Ectodermal cell (in vitro differentiated cells): ENCODE measurements around the gene NPC1.
A peak's percentile ranks its signal among the peaks of the same experiment; 100 is the strongest.
"Not testable (repeated sequence)": the region's sequence is repeated elsewhere in the genome, so short reads cannot be mapped to it uniquely, and the experiment has no call there.

Experiments
- H3K27ac ChIP-seq: 2 replicates; pipeline ENCODE4 v1.7.0; 2013; ENCODE audit warnings: mild to moderate bottlenecking, low read depth, low read length; ENCODE audit not compliant: insufficient read depth, poor library complexity, severe bottlenecking
- H3K27me3 ChIP-seq: 2 replicates; pipeline ENCODE4 v1.7.0; 2013; ENCODE audit warnings: mild to moderate bottlenecking, low read length; ENCODE audit not compliant: insufficient read depth, control insufficient read depth, poor library complexity, severe bottlenecking
- H3K36me3 ChIP-seq: one replicate; pipeline ENCODE4 v1.7.0; 2013; ENCODE audit warnings: low read length; ENCODE audit not compliant: control insufficient read depth, insufficient read depth
- H3K4me1 ChIP-seq: one replicate; pipeline ENCODE4 v1.7.0; 2013; ENCODE audit warnings: low read length; ENCODE audit not compliant: control insufficient read depth, insufficient read depth
- H3K4me3 ChIP-seq: 2 replicates; pipeline ENCODE4 v1.7.0; 2013; ENCODE audit warnings: low read depth, low read length, control low read depth; ENCODE audit not compliant: insufficient read depth
- H3K9me3 ChIP-seq: 2 replicates; pipeline ENCODE4 v1.7.0; 2013; ENCODE audit warnings: mild to moderate bottlenecking, low read length, moderate library complexity; ENCODE audit not compliant: control insufficient read depth
- WGBS, 2 experiments: methylation state at CpG; one replicate each; pipeline ENCODE4 v1.1.7; 2013; ENCODE audit warnings: missing lambda C conversion rate in 2 of 2; 5-methylcytosine and 5-hydroxymethylcytosine counted together

The NPC1 gene

DNA sequence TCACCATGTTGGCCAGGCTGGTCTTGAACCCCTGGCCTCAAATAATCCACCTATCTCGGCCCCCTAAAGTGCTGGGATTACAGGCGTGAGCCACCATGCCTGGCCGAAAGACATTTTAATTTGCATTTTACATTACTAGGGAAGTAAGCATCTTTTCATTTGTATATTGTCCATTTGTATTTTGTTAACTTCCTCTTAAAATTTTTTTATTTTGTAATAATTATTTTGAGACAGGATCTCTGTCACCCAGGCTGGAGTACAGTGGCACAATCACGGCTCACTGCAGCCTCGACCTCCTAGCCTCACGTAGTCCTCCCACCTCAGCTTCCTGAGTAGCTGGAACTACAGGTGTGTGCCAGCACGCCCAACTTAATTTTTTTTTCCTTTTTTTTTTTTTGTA, 74.1 kb downstream of the NPC1 start:
- H3K9me3 ChIP-seq, H3K4me3 ChIP-seq, H3K27me3 ChIP-seq, H3K27ac ChIP-seq, H3K4me1 ChIP-seq, H3K36me3 ChIP-seq: not testable (repeated sequence)
- WGBS, 2 experiments, result 91 to 92% methylated on average over 6 to 7 of the region's 7 CpGs

DNA sequence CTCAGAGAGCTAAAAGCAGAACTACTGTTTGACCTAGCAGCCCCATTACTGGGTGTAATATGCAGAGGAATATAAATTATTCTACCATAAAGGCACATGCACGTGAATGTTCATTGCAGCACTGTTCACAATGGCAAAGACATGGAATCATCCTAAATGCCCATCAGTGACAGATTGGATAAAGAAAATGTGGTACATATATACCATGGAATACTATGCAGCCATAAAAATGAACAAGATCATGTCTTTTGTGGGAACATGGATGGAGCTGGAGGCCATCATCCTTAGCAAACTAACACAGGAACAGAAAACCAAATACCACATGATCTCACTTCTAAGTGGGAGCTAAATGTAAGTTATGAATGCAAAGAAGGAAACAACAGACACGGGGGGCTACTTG, 75.4 kb downstream of the NPC1 start:
- not testable (repeated sequence) for H3K36me3 ChIP-seq, H3K4me3 ChIP-seq, H3K4me1 ChIP-seq, H3K27ac ChIP-seq, H3K9me3 ChIP-seq, H3K27me3 ChIP-seq
- 94 to 98% methylated on average over 2 of the region's 2 CpGs for WGBS, 2 experiments

DNA sequence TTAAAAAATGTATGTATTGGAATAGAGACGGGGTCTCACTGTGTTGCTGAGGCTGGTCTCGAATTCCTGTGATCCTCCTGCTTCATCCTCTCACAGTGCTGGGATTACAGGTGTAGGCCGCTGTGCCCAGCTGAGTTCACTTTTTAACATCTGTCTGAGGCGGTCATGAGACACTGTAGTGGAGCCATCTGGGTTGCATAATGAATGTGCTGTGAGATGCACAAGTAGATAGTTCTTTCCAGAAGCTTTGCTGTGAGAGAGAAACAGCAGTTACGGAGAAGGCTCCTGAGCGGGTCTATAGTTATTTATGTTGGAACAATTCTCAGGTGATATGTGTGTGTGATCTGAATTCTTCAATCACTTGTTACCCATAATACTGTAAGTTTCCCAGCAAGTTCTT, 79.9 kb downstream of the NPC1 start:
- Histone ChIP-seq H3K36me3 (peaks cover 4% of the 10 kb centered on the region), H3K27ac (no peak overlapping the region), H3K9me3 (no peaks in the 10 kb centered on the region), H3K4me3 (no peak overlapping the region), H3K27me3 (peaks cover 33% of the 10 kb centered on the region), H3K4me1 (no peaks in the 10 kb centered on the region)
- WGBS, 2 experiments, result 81% methylated on average over 6 of the region's 6 CpGs

DNA sequence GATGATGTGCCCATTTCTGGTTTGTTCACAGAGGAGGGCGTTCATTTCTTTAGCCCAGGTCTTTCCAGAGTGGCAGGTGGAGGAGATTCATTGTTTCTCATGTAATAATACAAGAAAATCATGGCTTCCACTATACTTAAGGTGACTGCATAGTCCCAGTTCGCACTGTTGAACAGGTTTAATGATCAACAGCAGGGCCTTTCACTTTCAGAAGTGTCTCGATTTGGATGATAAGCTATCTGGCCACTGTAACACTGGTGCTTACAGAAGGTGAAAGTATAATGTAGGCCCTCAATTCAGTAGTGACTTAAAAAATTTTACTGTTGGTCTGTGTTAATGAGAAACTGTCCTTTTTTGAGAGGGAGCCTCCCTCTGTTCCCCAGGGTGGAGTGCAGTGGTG, 81.6 kb downstream of the NPC1 start:
- Histone ChIP-seq H3K4me1 (no peaks in the 10 kb centered on the region), H3K4me3 (no peak overlapping the region), H3K9me3 (no peaks in the 10 kb centered on the region), H3K36me3 (no peaks in the 10 kb centered on the region), H3K27ac (no peak overlapping the region), H3K27me3 (peaks cover 34% of the 10 kb centered on the region)
- 87 to 94% methylated on average over 3 of the region's 3 CpGs for WGBS, 2 experiments

- WGBS, 2 experiments, result 10 to 11% methylated on average over 21 of the region's 21 CpGs
- no peaks in the 10 kb centered on the region for H3K9me3 ChIP-seq
- no peak overlapping the region for H3K27ac ChIP-seq
- H3K4me3 ChIP-seq, result peak overlapping the region; percentile 80
- peaks cover 34% of the 10 kb centered on the region for H3K27me3 ChIP-seq
- H3K36me3 ChIP-seq, result no peaks in the 10 kb centered on the region
- H3K4me1 ChIP-seq, result no peaks in the 10 kb centered on the region
Observed at GRCh38 chr18:23503963-23504344, 82.4 kb downstream of the NPC1 start.

DNA sequence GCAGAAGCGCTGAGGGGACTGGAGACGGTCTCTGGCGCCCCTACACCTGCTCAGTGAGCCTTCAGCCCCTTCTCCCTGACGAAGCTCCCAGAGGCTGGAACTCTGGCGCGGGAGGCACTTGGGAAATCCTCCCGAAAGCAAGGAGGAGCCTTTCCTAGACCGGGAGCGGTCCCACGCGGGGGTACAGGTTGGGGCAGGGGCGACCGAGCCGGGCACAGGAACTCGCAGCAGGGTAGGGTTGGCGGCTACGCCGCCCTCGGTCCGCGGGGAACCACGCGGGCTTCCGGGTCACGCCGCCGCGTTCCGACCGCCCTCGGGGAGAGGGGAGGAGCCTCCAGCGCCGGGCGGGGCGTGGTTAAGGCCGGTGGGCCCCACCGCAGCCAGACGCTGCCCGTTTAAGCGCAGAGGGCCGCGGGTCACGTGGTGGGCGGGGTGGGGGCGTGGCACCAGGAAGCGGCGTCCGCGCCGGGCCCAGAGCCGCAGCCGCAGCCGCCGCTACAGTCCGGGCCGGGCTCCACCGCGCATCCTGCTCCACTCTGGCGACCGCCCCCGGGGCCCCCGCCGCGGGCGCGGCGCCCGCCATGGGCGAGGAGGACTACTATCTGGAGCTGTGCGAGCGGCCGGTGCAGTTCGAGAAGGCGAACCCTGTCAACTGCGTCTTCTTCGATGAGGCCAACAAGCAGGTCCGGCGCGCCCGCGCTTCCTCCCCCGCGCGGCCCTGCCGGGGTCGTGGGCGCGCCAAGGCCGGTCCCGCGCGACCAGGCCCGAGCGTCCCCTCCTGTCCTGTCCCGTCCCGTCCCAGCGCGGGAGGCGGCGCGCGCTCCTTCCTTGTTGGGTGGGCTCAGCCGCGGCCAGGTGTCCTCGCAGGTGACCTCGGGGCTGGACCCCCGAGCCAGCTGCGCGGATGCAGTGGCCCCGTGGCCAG, 83.0 kb downstream of the NPC1 start, which contains the start of gene RMC1:
RMC1 (plus strand) TSS at position 474 of the 925 bp plus-strand sequence; CDS start at position 582, 108 bp downstream.
- Histone ChIP-seq H3K4me3 (peak within 1 kb of the TSS; percentile 80), H3K4me1 (no peaks in the 10 kb centered on the region), H3K9me3 (no peaks in the 10 kb centered on the region), H3K36me3 (no peaks in the 10 kb centered on the region), H3K27me3 (peaks cover 34% of the 10 kb centered on the region), H3K27ac (peak within 1 kb of the TSS; percentile 47)
- 0% methylated on average over 110 of the region's 110 CpGs for WGBS, 2 experiments

DNA sequence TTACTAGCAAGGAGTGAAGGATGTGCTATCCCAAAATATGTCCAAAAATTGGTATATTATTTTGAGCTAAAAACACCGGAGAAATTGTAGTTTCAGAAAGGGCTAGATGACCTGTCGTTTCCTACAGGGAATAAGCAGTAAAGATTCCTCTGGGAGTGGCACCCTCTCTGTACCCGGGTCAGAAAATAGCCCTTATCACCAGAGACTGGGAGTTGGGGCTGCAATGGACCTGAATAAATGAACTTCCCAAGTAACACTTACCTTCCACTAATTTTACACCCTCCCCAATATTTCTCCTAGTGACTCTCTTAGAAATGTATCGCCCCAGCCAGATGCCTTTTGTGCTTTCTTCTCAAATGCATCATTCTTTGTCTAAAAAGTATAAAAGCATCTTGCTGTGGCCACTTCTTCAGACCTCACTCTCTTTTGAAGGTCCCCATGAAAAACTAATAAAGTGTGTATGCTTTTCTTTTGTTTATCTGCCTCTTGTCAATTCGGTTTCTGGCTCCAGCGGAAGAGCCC, 83.7 kb downstream of the NPC1 start:
- peak overlapping the region; percentile 80 for H3K4me3 ChIP-seq
- peak overlapping the region; percentile 47 for H3K27ac ChIP-seq
- H3K9me3 ChIP-seq, result no peaks in the 10 kb centered on the region
- WGBS, 2 experiments, result 32 to 34% methylated on average over 6 of the region's 6 CpGs
- no peaks in the 10 kb centered on the region for H3K36me3 ChIP-seq
- no peaks in the 10 kb centered on the region for H3K4me1 ChIP-seq
- peaks cover 34% of the 10 kb centered on the region for H3K27me3 ChIP-seq

GRCh38 chr18:23501626-23502025, 84.7 kb downstream of the NPC1 start:
- Histone ChIP-seq H3K27me3 (peaks cover 34% of the 10 kb centered on the region), H3K4me1 (no peaks in the 10 kb centered on the region), H3K36me3 (no peaks in the 10 kb centered on the region), H3K27ac (no peak overlapping the region), H3K4me3 (no peak overlapping the region), H3K9me3 (no peaks in the 10 kb centered on the region)
- 91% methylated on average over 6 of the region's 6 CpGs for WGBS, 2 experiments

GRCh38 chr18:23499291-23499781, 87.0 kb downstream of the NPC1 start:
- Histone ChIP-seq H3K27me3 (peaks cover 25% of the 10 kb centered on the region), H3K36me3 (no peaks in the 10 kb centered on the region), H3K4me1 (peaks cover 5% of the 10 kb centered on the region), H3K27ac (no peak overlapping the region), H3K4me3 (no peak overlapping the region), H3K9me3 (no peaks in the 10 kb centered on the region)
- WGBS, 2 experiments, result 68% methylated on average over 11 of the region's 11 CpGs

- H3K9me3 ChIP-seq, result no peaks in the 10 kb centered on the region
- no peak overlapping the region for H3K27ac ChIP-seq
- H3K4me3 ChIP-seq, result no peak overlapping the region
- no peaks in the 10 kb centered on the region for H3K36me3 ChIP-seq
- peaks cover 5% of the 10 kb centered on the region for H3K4me1 ChIP-seq
- peaks cover 20% of the 10 kb centered on the region for H3K27me3 ChIP-seq
- 26 to 28% methylated on average over 5 of the region's 5 CpGs for WGBS, 2 experiments
Observed at GRCh38 chr18:23498877-23499276, 87.4 kb downstream of the NPC1 start.
